HepG2 (cell line): ENCODE results near the gene PRR19. TPM values are rescaled to one million over a fixed set of nuclear protein-coding genes. Genes with fewer than 3 reads are reported as not detected.

Source experiments
- DRAP1 ChIP-seq: IDR thresholded peaks from 2 replicates; pipeline ENCODE4 v1.6.1; 2016; ENCODE audit warnings: missing genetic modification reagents, missing compliant biosample characterization
- FOSL2 ChIP-seq: sonication (generic); formaldehyde crosslinking; IDR thresholded peaks from 2 replicates; pipeline ENCODE4 v1.4.0; 2020; ENCODE audit warnings: missing genetic modification reagents
- KDM3A ChIP-seq: IDR thresholded peaks from 2 replicates; pipeline ENCODE4 v1.6.1; 2018; ENCODE audit warnings: low read depth, missing compliant biosample characterization
- MBD4 ChIP-seq: IDR thresholded peaks from 2 replicates; pipeline ENCODE4 v1.6.1; 2012; ENCODE audit warnings: low read length, inconsistent platforms, borderline replicate concordance
- MTA1 ChIP-seq: sonication (generic); formaldehyde crosslinking; IDR thresholded peaks from 2 replicates; pipeline ENCODE4 v1.4.0; 2020; ENCODE audit warnings: missing genetic modification reagents, mild to moderate bottlenecking, borderline replicate concordance
- RAD51 ChIP-seq: fragments of 450-650 bp; IDR thresholded peaks from 2 replicates; pipeline ENCODE4 v1.6.1; 2016; ENCODE audit warnings: borderline replicate concordance
- TCF12 ChIP-seq, 2 experiments: fragments of 450-650 bp in 1 of 2; sonication (generic) in 1 of 2; formaldehyde crosslinking in 1 of 2; IDR thresholded peaks; 2 replicates each; pipeline versions ENCODE4 v1.6.1 to v1.8.0; 2017 to 2022; ENCODE audit warnings: antibody characterized with exemption in 1 of 2, mild to moderate bottlenecking in 1 of 2, missing genetic modification reagents in 1 of 2, moderate library complexity in 1 of 2
- TFAP4 ChIP-seq: sonication (generic); IDR thresholded peaks from 2 replicates; pipeline ENCODE4 v1.6.1; 2016; ENCODE audit warnings: low read depth, borderline replicate concordance
- TOE1 ChIP-seq: sonication (generic); formaldehyde crosslinking; IDR thresholded peaks from 2 replicates; pipeline ENCODE4 v1.4.0; 2020; ENCODE audit warnings: mild to moderate bottlenecking, missing genetic modification reagents
- ZFP1 ChIP-seq: IDR thresholded peaks from 2 replicates; pipeline ENCODE4 v1.6.1; 2016
- ZNF431 ChIP-seq: sonication (generic); formaldehyde crosslinking; IDR thresholded peaks from 2 replicates; pipeline ENCODE4 v1.9.0; 2022; ENCODE audit warnings: missing genetic modification reagents, low read depth, mild to moderate bottlenecking, borderline replicate concordance
- ZNF468 ChIP-seq: sonication (generic); formaldehyde crosslinking; IDR thresholded peaks from 2 replicates; pipeline ENCODE4 v1.8.0; 2022; ENCODE audit warnings: mild to moderate bottlenecking, moderate library complexity, missing genetic modification reagents
- ZNF652 ChIP-seq: IDR thresholded peaks from 2 replicates; pipeline ENCODE4 v1.6.1; 2016; ENCODE audit warnings: low read depth, borderline replicate concordance
- polyA plus RNA-seq, 8 experiments: library from polyadenylated mRNA; depleted of rRNA in 3 of 8; stranded (reverse) in 7 of 8; unstranded in 1 of 8; fragments of >200 nt; fragmentation: Illumina TruSeq in 4 of 8; extraction: Trizol in 4 of 8; gene quantifications; 2 replicates each; pipeline versions ENCODE4 v1.2.1 to v1.2.3, GENCODE V29; 2011 to 2016; ENCODE audit warnings: low read depth in 4 of 8, missing spikeins in 1 of 8, mixed read lengths in 1 of 8; ENCODE audit not compliant: insufficient read depth in 1 of 8
- total RNA-seq, 5 experiments: library from RNA; depleted of rRNA; stranded (reverse); fragments of >200 nt; fragmentation: Illumina TruSeq; extraction: Trizol; gene quantifications; 2 replicates each; pipeline ENCODE4 v1.2.3, GENCODE V29; 2016; ENCODE audit warnings: low read depth in 1 of 5
- TF ChIP-seq, protein P1 (sequence below): sonication (generic); formaldehyde crosslinking; IDR thresholded peaks from 2 replicates; pipeline ENCODE4 v1.8.0; 2022; ENCODE audit warnings: mild to moderate bottlenecking, missing genetic modification reagents; ENCODE audit not compliant: insufficient replicate concordance
- TF ChIP-seq, protein P2 (sequence below): sonication (generic); formaldehyde crosslinking; conservative IDR thresholded peaks from 2 replicates; pipeline ENCODE4 v1.4.0; 2020; ENCODE audit warnings: missing genetic modification reagents
- TF ChIP-seq, protein P3 (sequence below): conservative IDR thresholded peaks from 2 replicates; pipeline ENCODE4 v1.6.1; 2018; ENCODE audit warnings: missing genetic modification reagents
- TF ChIP-seq, protein P4 (sequence below): sonication (generic); formaldehyde crosslinking; IDR thresholded peaks from 2 replicates; pipeline ENCODE4 v1.4.0; 2020; ENCODE audit warnings: mild to moderate bottlenecking, low read depth, missing genetic modification reagents

PRR19 gene
- total and polyA plus RNA-seq, 2 of the 13 experiments (the other 11 are each of a cell fraction or from before 2014, with no cell fraction given), result 0.21 to 0.33 TPM

DNA sequence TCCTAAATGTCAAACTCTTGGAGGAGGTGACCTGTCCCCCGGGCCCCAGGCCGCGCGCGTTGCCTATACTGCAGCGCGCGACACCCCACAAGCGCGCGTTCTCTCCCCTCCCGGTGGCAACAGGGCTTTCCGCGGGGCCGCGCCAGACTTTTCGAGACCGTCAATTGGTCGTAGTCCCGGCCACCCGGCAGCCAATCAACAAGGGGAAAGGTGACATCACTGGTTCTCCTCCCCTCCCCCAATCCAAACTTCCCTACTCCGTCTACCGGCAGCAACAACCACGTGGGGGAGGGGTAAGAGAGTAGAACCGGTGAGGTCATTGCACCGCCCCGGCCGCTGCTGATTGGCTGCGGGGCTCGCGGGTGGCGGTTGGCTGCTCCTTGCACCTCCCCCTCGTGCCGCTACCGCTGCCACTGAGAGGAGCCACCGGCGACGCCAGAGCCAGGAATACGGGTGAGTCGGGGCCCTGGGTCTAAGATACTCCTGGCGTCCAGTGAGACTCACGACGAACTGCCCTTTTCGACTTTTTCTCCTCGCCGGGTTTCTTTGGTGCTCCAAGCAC lies 33.7 kb upstream of the PRR19 start (continued):
- TF ChIP-seq, protein P1, sequence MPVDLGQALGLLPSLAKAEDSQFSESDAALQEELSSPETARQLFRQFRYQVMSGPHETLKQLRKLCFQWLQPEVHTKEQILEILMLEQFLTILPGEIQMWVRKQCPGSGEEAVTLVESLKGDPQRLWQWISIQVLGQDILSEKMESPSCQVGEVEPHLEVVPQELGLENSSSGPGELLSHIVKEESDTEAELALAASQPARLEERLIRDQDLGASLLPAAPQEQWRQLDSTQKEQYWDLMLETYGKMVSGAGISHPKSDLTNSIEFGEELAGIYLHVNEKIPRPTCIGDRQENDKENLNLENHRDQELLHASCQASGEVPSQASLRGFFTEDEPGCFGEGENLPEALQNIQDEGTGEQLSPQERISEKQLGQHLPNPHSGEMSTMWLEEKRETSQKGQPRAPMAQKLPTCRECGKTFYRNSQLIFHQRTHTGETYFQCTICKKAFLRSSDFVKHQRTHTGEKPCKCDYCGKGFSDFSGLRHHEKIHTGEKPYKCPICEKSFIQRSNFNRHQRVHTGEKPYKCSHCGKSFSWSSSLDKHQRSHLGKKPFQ (CRISPR knock-in tag), result no peak
- TF ChIP-seq, protein P2, sequence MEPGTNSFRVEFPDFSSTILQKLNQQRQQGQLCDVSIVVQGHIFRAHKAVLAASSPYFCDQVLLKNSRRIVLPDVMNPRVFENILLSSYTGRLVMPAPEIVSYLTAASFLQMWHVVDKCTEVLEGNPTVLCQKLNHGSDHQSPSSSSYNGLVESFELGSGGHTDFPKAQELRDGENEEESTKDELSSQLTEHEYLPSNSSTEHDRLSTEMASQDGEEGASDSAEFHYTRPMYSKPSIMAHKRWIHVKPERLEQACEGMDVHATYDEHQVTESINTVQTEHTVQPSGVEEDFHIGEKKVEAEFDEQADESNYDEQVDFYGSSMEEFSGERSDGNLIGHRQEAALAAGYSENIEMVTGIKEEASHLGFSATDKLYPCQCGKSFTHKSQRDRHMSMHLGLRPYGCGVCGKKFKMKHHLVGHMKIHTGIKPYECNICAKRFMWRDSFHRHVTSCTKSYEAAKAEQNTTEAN (CRISPR knock-in tag), result 0 out of 2 replicates have a peak, but pooled peaks have one; percentile 32
- TF ChIP-seq TFAP4, result no peak
- TF ChIP-seq, protein P3, sequence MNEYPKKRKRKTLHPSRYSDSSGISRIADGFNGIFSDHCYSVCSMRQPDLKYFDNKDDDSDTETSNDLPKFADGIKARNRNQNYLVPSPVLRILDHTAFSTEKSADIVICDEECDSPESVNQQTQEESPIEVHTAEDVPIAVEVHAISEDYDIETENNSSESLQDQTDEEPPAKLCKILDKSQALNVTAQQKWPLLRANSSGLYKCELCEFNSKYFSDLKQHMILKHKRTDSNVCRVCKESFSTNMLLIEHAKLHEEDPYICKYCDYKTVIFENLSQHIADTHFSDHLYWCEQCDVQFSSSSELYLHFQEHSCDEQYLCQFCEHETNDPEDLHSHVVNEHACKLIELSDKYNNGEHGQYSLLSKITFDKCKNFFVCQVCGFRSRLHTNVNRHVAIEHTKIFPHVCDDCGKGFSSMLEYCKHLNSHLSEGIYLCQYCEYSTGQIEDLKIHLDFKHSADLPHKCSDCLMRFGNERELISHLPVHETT (CRISPR knock-in tag), result peak; percentile 67; the same call in 1 of the 2 replicates
- no peak for TF ChIP-seq ZFP1 (CRISPR knock-in tag)
- no peak; the same call in 1 of the 2 replicates for TF ChIP-seq DRAP1 (CRISPR knock-in tag)
- no peak for TF ChIP-seq ZNF468
- TF ChIP-seq FOSL2 (CRISPR knock-in tag), result peak; percentile 71
- no peak for TF ChIP-seq MTA1
- TF ChIP-seq ZNF431, result no peak
- 0 out of 2 replicates have a peak, but pooled peaks have one; percentile 16 for TF ChIP-seq KDM3A (CRISPR knock-in tag)
- no peak for TF ChIP-seq RAD51
- peak; percentile 29; the same call in 1 of the 2 replicates for TF ChIP-seq ZNF652 (CRISPR knock-in tag)
- no peak for TF ChIP-seq TOE1
- TF ChIP-seq TCF12 (IDR thresholded peaks at IDR 0.05), result no peak
- no peak for TF ChIP-seq TCF12 (CRISPR knock-in tag; IDR thresholded peaks at IDR 0.05)
- TF ChIP-seq, protein P4, sequence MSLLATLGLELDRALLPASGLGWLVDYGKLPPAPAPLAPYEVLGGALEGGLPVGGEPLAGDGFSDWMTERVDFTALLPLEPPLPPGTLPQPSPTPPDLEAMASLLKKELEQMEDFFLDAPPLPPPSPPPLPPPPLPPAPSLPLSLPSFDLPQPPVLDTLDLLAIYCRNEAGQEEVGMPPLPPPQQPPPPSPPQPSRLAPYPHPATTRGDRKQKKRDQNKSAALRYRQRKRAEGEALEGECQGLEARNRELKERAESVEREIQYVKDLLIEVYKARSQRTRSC (CRISPR knock-in tag), result no peak
- no peak for TF ChIP-seq MBD4
